Upper lobe of right lung (tissue), 1 donor: ENCODE measurements around the gene SERPINA9. TPM values are rescaled to one million over a fixed set of nuclear protein-coding genes. Genes with fewer than 3 reads are reported as not detected.

ENCODE experiments used
- ATAC-seq: fragments of 200-7000 bp; cut with Tn5 transposase; one replicate; pipeline ENCODE4 v1.9.1; 2020; ENCODE audit warnings: mild to moderate bottlenecking, moderate library complexity
- DNase-seq: peaks from one replicate; pipeline ENCODE4 v3.0.0-alpha.2; 2020
- H3K27ac ChIP-seq: fragments of 200-600 bp; one replicate; pipeline ENCODE4 v1.8.0; 2022
- H3K27me3 ChIP-seq: fragments of 200-600 bp; one replicate; pipeline ENCODE4 v1.8.0; 2022; ENCODE audit warnings: mild to moderate bottlenecking
- H3K36me3 ChIP-seq: fragments of 200-600 bp; one replicate; pipeline ENCODE4 v1.8.0; 2022
- H3K4me1 ChIP-seq: fragments of 200-600 bp; one replicate; pipeline ENCODE4 v1.8.0; 2022
- H3K4me3 ChIP-seq: fragments of 200-600 bp; one replicate; pipeline ENCODE4 v1.8.0; 2022; ENCODE audit warnings: mild to moderate bottlenecking
- H3K9me3 ChIP-seq: fragments of 200-600 bp; one replicate; pipeline ENCODE4 v1.8.0; 2022
- CTCF ChIP-seq: fragments of 200-600 bp; IDR thresholded peaks from one replicate; pipeline ENCODE4 v1.8.0; 2022; ENCODE audit warnings: antibody characterized with exemption
- intact Hi-C: fragments of 100-400 bp; cut with DNase I; formaldehyde crosslinking; loops from one replicate; pipeline ENCODE4 v1.11.0; 2022
- total RNA-seq: library from RNA; stranded (reverse); fragmentation: NEBNext Ultra II Directional; extraction: Animal tissue kit (Norgen Biotek cat#: 25700); gene quantifications from one replicate; pipeline ENCODE4 v1.2.1, GENCODE V29; 2021
- donor health status: DM: no; HTN: yes; CAD: no; lungs with severe emphysema.

Gene SERPINA9
- total RNA-seq, 1 donor from 2014 or later, result not detected

- Histone ChIP-seq H3K36me3 (no peaks in the 10 kb centered on the region), H3K4me3 (no peak overlapping the region), H3K4me1 (no peaks in the 10 kb centered on the region), H3K27me3 (peaks cover 2% of the 10 kb centered on the region), H3K27ac (no peak overlapping the region), H3K9me3 (no peaks in the 10 kb centered on the region)
- DNase-seq (no peak), ATAC-seq (peak; percentile 82)
- intact Hi-C loops, result no loop called here
- no peak for TF ChIP-seq CTCF
Observed at GRCh38 chr14:94481468-94482131, 5.6 kb upstream of the SERPINA9 start.

GRCh38 chr14:94480809-94481208, 4.8 kb upstream of the SERPINA9 start:
- intact Hi-C loops, result no loop called here
- ATAC-seq (no peak), DNase-seq (no peak)

GRCh38 chr14:94478420-94478819, 2.4 kb upstream of the SERPINA9 start:
- Histone ChIP-seq H3K4me1 (no peaks in the 10 kb centered on the region), H3K27ac (no peak overlapping the region), H3K36me3 (no peaks in the 10 kb centered on the region), H3K27me3 (no peaks in the 10 kb centered on the region), H3K9me3 (no peaks in the 10 kb centered on the region), H3K4me3 (no peak overlapping the region)
- DNase-seq (no peak), ATAC-seq (no peak)
- intact Hi-C loops, result no loop called here
- TF ChIP-seq CTCF, result no peak

More at GRCh38 chr14:94480809-94481208, 4.8 kb upstream of the SERPINA9 start:
- no peaks in the 10 kb centered on the region for H3K9me3 ChIP-seq
- H3K36me3 ChIP-seq, result no peaks in the 10 kb centered on the region
- H3K4me3 ChIP-seq, result no peak overlapping the region
- H3K27ac ChIP-seq, result no peak overlapping the region
- TF ChIP-seq CTCF, result no peak
- no peaks in the 10 kb centered on the region for H3K4me1 ChIP-seq
- no peaks in the 10 kb centered on the region for H3K27me3 ChIP-seq

GRCh38 chr14:94474581-94475031, 1.4 kb downstream of the SERPINA9 start:
- Histone ChIP-seq H3K36me3 (no peaks in the 10 kb centered on the region), H3K27me3 (no peaks in the 10 kb centered on the region), H3K4me1 (no peaks in the 10 kb centered on the region), H3K4me3 (no peak overlapping the region), H3K27ac (no peak overlapping the region), H3K9me3 (no peaks in the 10 kb centered on the region)
- no peak for TF ChIP-seq CTCF
- no peak for ATAC-seq
- no peak for DNase-seq
- intact Hi-C loops, result no loop called here

GRCh38 chr14:94473666-94474410, 2.2 kb downstream of the SERPINA9 start:
- peak; percentile 81 for ATAC-seq
- Histone ChIP-seq H3K27ac (no peak overlapping the region), H3K27me3 (no peaks in the 10 kb centered on the region), H3K4me3 (no peak overlapping the region), H3K4me1 (no peaks in the 10 kb centered on the region), H3K9me3 (no peaks in the 10 kb centered on the region), H3K36me3 (no peaks in the 10 kb centered on the region)
- TF ChIP-seq CTCF, result no peak
- intact Hi-C loops, result no loop called here
- DNase-seq, result no peak
